GM12801 (cell line): ENCODE measurements around the gene MED27.

Source experiments
- TF ChIP-seq, protein P1 (sequence below): IDR thresholded peaks from one replicate; pipeline ENCODE4 v1.5.1; 2011; ENCODE audit warnings: control low read depth; ENCODE audit not compliant: insufficient read length; ENCODE audit errors: extremely low read depth

Gene MED27

DNA sequence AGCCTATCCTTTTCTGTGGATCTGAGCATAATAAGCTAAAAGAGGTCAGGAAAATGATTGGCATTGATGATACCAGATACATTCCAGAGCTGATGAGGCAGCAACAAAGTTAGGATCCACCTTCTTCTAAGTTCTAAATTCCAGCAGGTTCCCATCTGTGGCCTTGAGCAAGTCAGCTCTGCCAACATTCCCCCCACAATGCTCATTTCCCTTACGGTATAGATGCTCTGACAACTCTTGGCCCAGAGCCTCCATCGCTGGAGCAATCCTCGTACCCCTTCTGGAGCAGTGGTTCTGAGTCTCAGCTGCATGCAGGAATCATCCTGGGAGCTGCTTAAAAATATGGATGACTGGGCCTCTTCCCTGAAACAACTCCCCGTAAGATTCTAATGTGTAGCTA lies 78.1 kb downstream of the MED27 start:
- TF ChIP-seq, protein P1, sequence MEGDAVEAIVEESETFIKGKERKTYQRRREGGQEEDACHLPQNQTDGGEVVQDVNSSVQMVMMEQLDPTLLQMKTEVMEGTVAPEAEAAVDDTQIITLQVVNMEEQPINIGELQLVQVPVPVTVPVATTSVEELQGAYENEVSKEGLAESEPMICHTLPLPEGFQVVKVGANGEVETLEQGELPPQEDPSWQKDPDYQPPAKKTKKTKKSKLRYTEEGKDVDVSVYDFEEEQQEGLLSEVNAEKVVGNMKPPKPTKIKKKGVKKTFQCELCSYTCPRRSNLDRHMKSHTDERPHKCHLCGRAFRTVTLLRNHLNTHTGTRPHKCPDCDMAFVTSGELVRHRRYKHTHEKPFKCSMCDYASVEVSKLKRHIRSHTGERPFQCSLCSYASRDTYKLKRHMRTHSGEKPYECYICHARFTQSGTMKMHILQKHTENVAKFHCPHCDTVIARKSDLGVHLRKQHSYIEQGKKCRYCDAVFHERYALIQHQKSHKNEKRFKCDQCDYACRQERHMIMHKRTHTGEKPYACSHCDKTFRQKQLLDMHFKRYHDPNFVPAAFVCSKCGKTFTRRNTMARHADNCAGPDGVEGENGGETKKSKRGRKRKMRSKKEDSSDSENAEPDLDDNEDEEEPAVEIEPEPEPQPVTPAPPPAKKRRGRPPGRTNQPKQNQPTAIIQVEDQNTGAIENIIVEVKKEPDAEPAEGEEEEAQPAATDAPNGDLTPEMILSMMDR: no peak

DNA sequence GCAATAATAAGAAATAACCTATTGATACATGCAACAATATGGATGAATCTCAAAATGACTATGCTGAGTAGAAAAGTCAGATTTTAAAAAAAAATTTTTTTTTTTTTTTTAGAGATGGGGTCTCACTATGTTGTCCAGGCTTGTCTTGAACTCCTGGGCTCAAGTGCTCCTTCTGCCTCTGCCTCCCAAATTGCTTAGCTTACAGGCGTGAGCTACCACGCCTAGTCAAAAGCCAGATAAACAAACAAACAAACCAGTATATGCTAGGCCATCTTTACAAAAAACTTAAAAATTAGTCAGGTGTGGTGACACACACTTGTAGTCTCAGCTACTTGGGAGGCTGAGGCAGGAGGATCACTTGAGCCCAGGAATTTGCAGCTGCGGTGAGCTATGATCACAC lies 79.0 kb downstream of the MED27 start:
- TF ChIP-seq, protein P1: no peak

DNA sequence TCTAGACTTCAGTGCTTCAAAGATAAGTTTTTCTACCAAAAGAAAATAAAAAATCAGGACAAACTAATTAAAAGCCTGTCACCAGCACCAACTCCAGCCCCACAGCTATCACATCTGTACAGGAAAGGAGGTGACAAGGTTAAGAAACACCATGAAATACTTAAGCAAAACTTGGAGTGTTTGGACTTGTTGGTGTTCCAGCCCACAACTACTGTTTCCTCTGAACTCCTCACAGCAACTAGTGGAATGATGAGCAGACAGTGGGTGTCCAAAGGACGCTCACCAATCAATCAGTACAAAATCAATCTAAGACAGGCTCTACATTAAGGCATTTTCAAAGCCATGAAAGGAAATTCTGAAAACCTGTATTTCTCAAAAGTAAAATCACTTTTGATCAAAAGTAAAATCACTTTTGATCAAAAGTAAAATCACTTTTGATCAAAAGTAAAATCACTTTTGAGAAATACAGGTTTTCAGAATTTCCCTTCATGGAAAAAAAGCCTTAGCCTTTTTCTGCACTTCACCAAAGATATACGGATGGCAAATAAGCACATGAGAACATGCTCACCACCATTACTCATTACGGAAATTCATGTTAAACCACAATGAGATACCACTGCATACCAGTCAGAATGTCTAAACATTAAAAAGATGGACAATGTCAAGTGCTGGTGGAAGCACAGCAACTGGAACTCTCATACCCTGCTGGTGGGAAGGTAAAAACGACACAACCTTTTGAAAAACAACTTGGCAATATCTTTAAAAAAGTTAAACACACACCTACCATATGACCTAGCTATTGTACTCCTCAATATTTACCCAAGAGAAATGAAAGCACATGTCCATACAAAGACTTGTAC lies 79.7 kb downstream of the MED27 start:
- TF ChIP-seq, protein P1: no peak

DNA sequence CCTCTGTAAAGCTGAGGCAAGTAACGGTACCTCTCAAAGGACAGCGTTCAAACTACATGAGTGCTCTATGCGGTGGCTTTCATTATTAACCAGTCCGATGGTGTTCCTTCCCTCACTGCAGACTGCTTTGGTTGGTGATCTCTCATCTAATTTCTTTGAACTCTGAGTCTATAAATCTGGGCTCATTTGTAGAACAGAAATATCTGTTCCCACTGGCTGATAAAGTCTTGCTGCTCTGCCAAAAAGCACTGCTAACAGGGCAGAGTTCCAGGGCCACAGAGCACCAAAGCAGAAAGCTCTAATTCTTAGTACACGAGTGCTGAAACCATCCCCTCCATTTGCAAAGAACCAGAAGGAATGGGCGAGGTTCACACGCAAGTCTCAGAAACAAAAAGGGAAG lies 81.9 kb downstream of the MED27 start:
- TF ChIP-seq, protein P1: no peak

DNA sequence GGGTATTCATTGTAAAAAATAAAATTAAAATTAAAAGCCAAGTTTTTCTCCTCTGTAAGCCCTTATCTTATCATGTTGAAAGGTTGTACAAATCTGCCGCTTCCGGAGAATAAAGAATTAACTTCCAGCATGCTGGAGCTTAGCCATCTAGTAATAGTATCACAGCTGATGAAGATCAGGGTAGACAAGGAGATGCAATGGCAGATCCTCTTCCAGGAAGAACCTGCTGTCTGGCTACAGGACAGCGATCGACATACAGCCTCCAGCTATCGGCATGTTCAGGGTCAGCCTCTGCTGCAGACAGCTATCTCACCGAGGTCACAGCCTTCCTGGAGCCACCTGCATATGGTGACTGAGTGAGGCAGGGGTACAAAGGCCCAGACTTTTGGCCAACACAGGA lies 82.6 kb downstream of the MED27 start:
- TF ChIP-seq, protein P1: no peak

DNA sequence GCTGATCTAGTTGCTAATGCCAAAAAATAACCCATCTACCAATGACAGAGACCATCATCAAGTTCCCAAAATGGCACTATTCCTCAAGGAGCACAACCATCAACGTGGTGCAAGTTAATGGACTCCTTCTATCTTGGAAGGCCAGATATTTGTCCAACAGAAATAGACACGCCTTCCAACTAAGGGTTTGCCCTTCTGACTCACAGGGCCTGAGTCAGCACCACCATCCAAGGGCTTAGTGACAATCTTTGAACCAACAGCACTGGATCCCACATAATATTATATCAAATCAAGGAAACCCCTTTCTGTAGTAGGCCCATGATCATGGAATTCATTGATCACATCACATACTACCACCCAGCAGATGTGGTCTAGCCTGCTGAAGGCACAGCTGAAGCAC lies 84.3 kb downstream of the MED27 start:
- TF ChIP-seq, protein P1: no peak

DNA sequence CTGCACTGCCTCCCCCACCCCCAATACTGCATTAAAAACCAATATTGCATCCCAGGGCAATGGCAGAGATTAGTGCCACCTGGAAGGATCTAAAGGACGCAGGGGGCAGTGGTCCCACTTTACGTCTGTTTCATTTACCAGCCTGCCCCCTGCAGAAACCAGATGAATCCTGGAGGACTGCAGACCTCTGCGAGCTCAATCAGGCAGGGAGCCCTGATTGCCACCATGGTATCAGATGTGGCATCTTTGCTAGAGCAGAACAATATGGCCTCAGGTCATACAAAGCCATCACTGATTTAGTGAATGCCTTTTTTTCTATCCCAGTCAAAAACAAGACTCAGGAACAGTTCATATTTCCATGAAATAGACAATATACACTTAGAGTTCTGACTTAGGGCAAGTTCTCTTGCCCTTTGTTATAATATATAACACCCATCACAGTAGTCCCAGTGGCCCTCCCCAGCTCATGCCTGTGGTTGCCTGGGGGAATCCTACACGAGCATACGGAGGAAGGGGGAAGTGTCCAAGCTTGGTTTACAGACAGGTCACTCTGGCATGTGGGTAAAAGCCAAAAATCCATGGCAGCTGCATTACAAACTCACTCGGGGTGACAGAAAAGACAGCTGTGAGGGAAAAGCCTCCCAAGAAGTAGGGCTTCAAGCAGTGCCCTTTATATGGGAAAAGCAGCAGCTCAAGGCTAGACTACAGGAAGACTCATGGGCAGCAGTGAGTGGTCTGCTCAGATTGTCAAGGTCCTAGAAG lies 85.1 kb downstream of the MED27 start:
- TF ChIP-seq, protein P1: no peak
